ENCODE results near the gene SH2D4B.
A peak's percentile ranks its signal among the peaks of the same experiment; 100 is the strongest.

SH2D4B gene

DNA sequence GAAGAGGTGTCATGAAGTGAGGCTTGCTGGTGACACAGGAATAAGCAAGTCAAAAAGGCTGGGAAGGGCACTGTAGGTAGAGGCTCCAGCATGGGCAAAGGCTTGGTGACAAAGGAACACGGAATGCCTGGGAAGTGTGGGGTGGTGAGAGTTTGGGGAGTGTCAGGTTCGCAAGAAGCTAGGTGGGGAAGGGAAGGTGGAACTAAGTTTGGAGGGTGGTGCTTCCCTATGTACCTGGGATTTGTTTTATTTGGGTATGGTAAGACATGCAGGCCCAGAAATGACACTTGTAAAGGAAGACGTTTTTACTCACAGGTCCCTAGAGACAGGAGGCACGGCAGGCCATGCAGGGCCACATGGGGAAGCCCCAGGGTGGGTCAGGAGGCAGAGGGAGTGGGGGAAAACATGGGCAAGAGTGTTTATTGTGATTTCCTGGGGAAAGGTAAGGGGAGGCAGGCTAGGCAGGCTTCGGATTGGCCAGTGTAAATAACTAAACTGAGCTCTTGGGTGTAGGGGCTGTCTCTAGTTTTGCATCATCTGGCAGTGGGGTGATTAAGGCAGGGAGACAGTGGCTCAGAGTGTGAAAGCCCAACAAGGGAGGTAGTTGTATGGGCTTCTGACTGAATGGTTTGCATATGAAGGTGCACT lies 52.1 kb downstream of the SH2D4B start:
- DNase-seq (ENCODE audit: low spot score), result no peak
- ChIA-PET POLR2A (ENCODE audit: low non-redundant PET) (no interaction called here), CTCF (no interaction called here)
- TF ChIP-seq, protein P1, sequence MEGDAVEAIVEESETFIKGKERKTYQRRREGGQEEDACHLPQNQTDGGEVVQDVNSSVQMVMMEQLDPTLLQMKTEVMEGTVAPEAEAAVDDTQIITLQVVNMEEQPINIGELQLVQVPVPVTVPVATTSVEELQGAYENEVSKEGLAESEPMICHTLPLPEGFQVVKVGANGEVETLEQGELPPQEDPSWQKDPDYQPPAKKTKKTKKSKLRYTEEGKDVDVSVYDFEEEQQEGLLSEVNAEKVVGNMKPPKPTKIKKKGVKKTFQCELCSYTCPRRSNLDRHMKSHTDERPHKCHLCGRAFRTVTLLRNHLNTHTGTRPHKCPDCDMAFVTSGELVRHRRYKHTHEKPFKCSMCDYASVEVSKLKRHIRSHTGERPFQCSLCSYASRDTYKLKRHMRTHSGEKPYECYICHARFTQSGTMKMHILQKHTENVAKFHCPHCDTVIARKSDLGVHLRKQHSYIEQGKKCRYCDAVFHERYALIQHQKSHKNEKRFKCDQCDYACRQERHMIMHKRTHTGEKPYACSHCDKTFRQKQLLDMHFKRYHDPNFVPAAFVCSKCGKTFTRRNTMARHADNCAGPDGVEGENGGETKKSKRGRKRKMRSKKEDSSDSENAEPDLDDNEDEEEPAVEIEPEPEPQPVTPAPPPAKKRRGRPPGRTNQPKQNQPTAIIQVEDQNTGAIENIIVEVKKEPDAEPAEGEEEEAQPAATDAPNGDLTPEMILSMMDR (conservative IDR thresholded peaks at IDR 0.05; ENCODE audit: low read depth), result no peak
- no peak overlapping the region for H3K27ac ChIP-seq

DNA sequence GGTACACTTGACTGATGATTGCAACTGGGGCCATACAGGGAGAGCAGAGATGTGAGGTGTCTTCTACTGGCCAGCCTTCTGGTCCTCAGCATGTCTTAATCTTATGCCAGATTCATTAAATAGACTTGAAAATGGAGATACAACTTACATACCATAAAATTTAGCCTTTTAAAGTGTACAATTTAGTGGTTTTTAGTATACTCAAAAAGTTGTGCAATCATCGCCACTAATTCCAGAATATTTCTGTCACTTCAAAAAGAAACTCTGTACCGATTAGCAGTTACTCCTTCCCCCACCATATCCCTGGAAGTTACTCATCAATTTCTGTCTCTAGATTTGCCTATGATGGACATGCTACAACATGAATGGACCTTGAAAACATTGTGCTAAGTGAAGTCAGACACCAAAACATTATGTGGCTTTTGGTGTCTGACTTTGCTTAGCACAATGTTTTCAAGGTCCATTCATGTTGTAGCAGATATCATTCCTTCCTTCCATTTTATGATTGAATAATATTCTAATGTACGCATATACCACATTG lies 53.0 kb downstream of the SH2D4B start:
- H3K27ac ChIP-seq, result no peak overlapping the region
- POLR2A ChIA-PET (ENCODE audit: low non-redundant PET), result no interaction called here
- TF ChIP-seq, protein P1 (conservative IDR thresholded peaks at IDR 0.05; ENCODE audit: low read depth), result no peak
- DNase-seq (ENCODE audit: low spot score), result peak; percentile 68
- CTCF ChIA-PET, result no interaction called here

DNA sequence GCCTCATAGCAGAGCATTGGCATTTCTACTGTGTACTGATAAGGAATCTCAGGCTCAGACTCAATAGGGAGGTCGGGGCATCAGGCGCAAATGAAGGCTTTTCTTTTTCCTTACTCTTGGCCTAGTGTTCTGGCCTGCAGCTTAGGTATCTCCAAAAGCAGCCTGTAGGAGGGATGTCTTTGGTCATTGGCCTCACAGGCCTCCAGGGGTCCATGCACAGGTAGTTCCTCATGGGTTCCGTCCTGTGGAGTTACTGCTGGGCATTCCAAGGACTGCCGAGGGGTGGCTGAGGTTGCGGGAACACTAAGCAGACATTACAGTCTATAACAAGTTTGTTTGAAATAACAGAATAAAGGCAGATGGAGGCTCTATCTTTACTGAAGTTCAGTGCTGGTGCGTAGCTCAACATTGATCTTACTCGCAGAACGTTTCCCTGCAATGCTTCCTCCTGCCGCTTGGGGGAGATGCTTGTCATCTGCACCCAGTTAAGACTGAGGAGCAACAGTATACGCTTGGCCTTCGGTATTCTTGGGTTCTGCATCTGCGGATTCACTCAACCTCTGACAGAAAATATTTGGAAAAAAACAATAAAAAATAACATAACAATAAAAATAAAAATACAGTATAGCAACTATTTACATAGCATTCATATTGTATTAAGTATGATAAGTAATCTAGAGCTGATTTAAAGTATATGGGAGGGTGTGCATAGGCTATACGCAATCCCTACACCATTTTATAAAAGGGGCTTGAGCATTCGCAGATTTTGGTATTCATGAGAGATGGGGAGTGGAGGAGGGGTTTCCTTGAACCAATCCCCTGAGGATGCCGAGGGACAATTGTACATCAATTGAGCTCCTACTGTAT lies 58.9 kb downstream of the SH2D4B start:
- H3K27ac ChIP-seq, result no peak overlapping the region
- TF ChIP-seq, protein P1 (conservative IDR thresholded peaks at IDR 0.05; ENCODE audit: low read depth), result peak; percentile 77
- ChIA-PET POLR2A (ENCODE audit: low non-redundant PET) (no interaction called here), CTCF (interaction anchor here (0.5 to 1.5 kb wide), 17 partner anchors 10 to 1329 kb away, joined by 3 to 10 read pairs (median 4); no protein-coding TSS in a partner anchor)
- peak; percentile 64 for DNase-seq (ENCODE audit: low spot score)

DNA sequence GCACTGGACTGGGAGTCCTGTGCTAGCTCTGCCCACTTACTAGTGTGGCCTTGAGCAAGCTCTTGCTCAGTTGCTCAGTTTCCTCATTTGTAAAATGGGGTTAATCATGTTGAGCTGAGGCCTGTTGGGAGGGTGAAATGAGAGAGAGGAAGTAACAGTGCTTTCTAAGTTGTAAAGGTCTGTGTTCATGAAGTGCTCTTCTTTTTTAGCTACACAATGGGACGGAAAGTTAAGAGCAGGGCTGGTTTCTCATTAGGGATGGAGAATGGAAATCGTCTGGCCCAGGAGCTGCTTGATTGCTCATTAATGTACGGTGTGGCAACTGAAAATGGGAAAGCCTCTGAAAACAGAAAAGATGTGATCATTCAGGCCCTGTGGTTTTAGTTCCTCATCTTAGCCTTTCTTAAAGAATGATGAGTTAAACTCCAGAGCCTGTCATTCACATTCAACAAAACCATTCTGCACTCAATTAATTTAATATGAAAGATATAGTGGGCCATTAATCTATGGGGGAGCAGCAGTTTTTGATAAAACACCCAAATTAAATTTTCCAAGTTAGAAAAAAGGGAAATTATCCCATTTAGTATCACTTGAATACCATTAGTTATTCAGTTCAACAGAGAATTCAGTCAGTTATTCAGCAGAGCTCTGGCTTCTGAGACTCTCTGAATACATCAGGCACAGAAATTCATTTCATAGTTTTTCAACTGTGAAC lies 60.5 kb downstream of the SH2D4B start:
- CTCF ChIA-PET, result interaction anchor here (0.6 kb wide), 2 partner anchors 49 to 222 kb away, joined by 3 to 4 read pairs; no protein-coding TSS in a partner anchor
- TF ChIP-seq, protein P1 (conservative IDR thresholded peaks at IDR 0.05; ENCODE audit: low read depth), result no peak
- H3K27ac ChIP-seq, result no peak overlapping the region
- POLR2A ChIA-PET (ENCODE audit: low non-redundant PET), result no interaction called here
- no peak for DNase-seq (ENCODE audit: low spot score)

DNA sequence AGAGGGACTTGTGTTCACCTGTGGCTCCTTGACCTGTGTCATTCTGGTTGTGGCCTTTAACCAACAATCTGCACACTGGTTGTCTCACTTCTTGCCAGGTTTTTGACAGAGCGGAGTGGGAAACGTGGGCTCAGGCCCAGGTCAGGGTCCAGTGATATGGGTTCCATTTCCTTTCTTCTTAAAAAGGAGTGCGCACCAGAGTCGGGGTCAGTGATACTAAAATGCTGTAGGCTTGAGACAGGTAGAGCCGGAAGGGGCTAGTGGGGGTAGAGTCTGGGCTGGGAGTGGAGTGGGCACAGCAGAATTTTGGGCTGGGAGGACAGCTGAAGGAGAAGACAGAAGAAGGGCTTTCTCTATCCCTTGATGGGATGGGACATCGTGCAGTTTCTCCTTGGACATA lies 61.2 kb downstream of the SH2D4B start:
- TF ChIP-seq, protein P1 (conservative IDR thresholded peaks at IDR 0.05; ENCODE audit: low read depth), result no peak
- POLR2A ChIA-PET (ENCODE audit: low non-redundant PET), result no interaction called here
- no peak overlapping the region for H3K27ac ChIP-seq
- CTCF ChIA-PET, result interaction anchor here (0.6 to 1.4 kb wide), 3 partner anchors 15 to 277 kb away, joined by 3 to 6 read pairs (median 4); no protein-coding TSS in a partner anchor
- DNase-seq (ENCODE audit: low spot score), result no peak

DNA sequence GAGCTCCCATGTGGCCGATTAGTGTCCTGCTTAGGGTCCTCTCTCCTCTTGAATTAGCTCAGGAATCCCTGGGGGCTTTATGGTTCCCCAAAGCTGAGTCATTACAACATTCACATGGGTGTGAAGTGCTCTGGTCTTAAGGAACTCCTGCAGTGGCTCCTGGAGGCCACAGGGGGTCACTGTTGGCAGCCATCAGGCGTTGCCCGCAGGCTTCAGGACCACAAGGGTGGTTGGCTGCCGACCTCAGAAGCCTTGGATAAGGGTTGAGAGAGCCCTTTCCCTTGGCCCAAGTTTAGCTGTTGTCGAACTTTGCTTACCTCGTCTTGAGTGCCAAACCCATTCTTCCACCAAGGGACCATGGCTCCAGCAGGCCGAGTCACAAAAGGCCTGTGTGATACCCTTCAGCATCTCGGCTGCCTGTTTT lies 61.7 kb downstream of the SH2D4B start:
- CTCF ChIA-PET, result interaction anchor here (0.6 to 1.4 kb wide), 3 partner anchors 15 to 277 kb away, joined by 3 to 6 read pairs (median 4); no protein-coding TSS in a partner anchor
- peak; percentile 56 for DNase-seq (ENCODE audit: low spot score)
- POLR2A ChIA-PET (ENCODE audit: low non-redundant PET), result no interaction called here

More for the DNA sequence above, 61.7 kb downstream of the SH2D4B start:
- H3K27ac ChIP-seq, result no peak overlapping the region
- TF ChIP-seq, protein P1 (conservative IDR thresholded peaks at IDR 0.05; ENCODE audit: low read depth), result peak; percentile 35
